ENCODE data around the gene SLA2. TPM values are rescaled to one million over a fixed set of nuclear protein-coding genes. Genes with fewer than 3 reads are reported as not detected.

The SLA2 gene, protein sequence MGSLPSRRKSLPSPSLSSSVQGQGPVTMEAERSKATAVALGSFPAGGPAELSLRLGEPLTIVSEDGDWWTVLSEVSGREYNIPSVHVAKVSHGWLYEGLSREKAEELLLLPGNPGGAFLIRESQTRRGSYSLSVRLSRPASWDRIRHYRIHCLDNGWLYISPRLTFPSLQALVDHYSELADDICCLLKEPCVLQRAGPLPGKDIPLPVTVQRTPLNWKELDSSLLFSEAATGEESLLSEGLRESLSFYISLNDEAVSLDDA
- not detected for total RNA-seq

DNA sequence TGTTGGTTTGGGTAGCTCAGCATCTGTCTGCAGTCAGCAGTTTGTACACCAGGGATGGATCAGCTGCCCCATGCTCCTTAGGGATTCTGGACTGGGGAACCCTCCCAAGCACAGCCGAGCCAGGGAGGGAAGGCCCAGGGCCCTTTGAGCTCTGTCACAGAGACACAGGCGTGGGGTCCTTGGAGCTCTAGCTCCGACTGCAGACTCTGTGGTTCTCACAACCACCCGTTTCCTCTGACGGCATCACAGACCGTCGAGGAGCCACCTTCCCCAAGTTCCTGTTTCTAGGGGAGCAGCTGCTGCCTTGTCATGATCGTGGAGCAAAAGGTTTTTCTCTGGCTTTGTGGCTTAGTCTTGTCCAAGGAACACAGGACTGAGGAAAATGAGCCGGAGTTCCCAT, at the start of gene SLA2:
Gene SLA2 (minus strand): TSS at position 199 of the 400 bp plus-strand sequence. CDS start 4,861 bp downstream, outside the sequence.

DNA sequence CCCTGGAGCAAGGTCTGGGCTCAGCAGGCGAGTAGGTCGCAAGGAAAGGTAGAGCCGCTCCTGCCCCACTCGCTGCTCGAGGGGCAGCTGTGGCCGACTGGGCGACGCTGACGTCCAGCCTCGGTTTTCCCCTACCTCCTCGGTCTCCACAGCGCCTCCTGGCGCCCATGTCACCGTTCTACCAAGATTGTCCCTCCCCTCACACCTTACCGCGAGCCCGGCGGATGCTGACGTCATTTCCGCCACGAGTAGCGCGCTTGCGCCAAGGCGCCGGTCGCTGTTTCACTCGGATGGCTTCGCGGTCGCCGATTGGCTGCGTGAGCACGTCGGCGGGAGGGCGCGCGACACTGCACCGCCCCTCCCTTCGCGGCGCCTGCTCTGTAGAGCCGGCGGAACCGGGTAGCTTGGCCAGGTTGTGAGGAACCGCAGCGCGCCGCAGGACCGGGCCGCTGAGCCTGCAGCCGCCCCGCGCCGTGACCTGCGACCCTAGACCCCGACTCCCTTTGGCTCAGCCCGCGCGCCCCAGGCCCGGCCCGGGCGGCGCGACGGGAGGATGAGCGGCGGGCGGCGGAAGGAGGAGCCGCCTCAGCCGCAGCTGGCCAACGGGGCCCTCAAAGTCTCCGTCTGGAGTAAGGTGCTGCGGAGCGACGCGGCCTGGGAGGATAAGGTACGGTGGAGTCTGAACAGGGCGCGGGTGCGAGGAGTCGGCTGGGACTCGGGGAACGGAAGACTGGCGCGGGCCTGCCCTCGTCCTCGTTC, 40.4 kb downstream of the SLA2 start, which contains the start of gene RAB5IF:
Gene RAB5IF (plus strand): TSS at position 381 of the 759 bp plus-strand sequence. CDS start 173 bp downstream, at position 554.

DNA sequence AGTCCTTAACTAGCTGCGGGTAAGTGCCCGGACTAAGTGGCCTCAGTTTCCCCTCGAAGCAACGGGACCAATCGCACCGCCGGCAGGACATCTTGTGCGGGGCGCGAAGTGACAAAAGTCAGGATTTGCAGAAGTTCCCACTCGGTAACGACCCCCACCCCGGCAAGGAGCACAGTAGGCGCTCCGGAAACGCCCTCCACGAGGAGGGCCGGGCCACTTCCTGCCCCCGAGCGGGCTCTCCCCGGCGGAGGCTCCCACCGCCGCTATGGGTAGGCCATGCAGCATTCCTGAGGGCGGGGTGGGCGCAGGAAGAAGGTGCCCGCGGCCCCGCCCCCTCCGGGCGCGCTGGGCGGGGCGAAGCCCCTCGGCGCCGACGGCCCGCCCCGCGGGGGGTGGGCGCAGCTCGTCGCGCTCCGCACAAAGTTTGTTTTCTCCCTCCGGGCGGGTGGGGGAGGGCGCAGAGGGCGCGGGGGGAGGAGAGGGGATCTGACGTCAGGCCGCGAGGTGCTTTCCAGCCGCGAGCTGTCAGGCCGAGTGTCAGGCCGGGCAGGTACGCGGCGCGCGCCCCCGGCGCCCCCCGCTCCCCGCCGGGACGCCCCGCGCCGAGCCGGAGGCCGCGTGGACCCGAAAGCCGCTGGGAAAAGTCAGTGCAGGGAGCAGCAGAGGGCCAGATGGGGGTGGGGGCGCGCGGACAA, 72.7 kb downstream of the SLA2 start, which contains the start of gene TGIF2:
Gene TGIF2 (plus strand): TSS at position 495 of the 695 bp plus-strand sequence. CDS start 5,178 bp downstream, outside the sequence.

Small RNAs within 50 kb of the gene (small RNA-seq; reads per million reads assigned to genes)
- gene RF00019, result 0 reads per million in 2 donors

Other genes with a start within 250 kb of the SLA2 start
- 1 to 10 TPM; 5.5 to 7.3 TPM for gene MYL9, start 104.7 kb downstream of the SLA2 start, total RNA-seq
- gene TGIF2, start 72.6 kb downstream of the SLA2 start, total RNA-seq, result 10 to 100 TPM; 15.1 to 18.0 TPM
- gene RAB5IF, start 40.4 kb downstream of the SLA2 start, total RNA-seq, result 100 to 1,000 TPM in 1 of 2 donors, 10 to 100 TPM in 1; 54.4 to 121 TPM
- 10 to 100 TPM; 21.3 to 23.3 TPM for gene NDRG3, start 99.9 kb upstream of the SLA2 start, total RNA-seq
- 10 to 100 TPM; 12.7 to 21.6 TPM for gene DSN1, start 127.6 kb upstream of the SLA2 start, total RNA-seq
- not detected for gene TLDC2, start 229.9 kb upstream of the SLA2 start, total RNA-seq